T47D (cell line): Measurements from ENCODE around the gene RNF115.
A peak's percentile ranks its signal among the peaks of the same experiment; 100 is the strongest.

ENCODE experiments used
- DNase-seq, 2 experiments: peaks; one replicate each; pipeline versions ENCODE4 v3.0.0 to v3.0.0-alpha.2; 2011 to 2012; ENCODE audit warnings: low read depth in 1 of 2, low spot score in 1 of 2
- JUND ChIP-seq: IDR thresholded peaks from 2 replicates; pipeline ENCODE4 v1.6.1; 2012; ENCODE audit warnings: low read depth
- in situ Hi-C: cut with HindIII; loops from 2 replicates; pipeline ENCODE4 v1.10.0; 2016; ENCODE audit warnings: low sequenced_read_pairs, low pct_unique_long_range_greater_than_20kb

The RNF115 gene

DNA sequence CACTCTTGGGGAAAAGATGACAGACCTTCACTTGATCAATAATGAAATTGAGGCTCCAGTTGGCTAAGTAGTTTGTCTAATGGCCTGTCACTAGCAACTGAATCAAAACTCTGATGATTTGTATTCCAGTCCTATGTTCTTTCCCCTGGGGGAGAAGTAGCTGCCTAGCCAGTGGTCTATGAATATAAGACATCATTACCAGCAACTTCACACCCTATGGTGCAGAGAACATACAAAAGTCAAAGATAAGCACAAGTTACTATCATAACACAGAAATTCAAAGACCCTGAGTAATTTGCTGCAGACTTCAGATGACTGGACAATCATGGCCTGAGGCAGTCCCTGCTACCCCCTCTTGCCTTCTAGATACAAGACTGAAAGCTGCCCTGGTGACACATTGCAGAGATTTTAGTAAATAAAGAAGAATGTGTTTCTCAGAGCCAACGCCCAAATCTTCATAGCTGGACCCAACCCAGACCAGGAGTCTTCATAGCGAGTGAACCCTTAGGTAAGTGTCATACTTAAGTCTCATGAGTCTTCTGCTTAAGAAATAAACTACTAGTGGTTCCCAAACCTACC lies 117.7 kb downstream of the RNF115 start:
- in situ Hi-C loops = no loop called here
- TF ChIP-seq JUND = no peak
- no peak for DNase-seq

DNA sequence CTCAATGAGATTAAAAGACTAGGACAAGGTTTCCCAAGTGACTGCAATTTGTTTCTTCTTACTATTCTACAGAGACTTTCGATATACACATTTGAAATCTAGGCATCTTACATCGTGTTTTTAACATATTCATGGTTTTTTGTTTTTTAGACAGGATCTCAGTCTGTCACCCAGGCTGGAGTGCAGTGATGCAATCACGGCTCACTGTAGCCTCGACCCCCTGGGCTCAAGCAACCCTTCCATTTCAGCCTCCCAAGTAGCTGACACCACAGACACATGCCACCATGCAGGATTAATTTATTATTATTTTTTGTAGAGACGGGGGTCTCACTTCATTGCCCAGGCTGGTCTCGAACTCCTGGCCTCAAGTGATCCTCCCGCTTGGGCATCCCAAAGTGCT lies 118.3 kb downstream of the RNF115 start:
- no peak for DNase-seq
- TF ChIP-seq JUND = no peak
- in situ Hi-C loops = no loop called here

GRCh38 chr1:145702826-145703225 lies 121.1 kb downstream of the RNF115 start:
- no peak for TF ChIP-seq JUND
- DNase-seq = no peak
- in situ Hi-C loops = no loop called here

DNA sequence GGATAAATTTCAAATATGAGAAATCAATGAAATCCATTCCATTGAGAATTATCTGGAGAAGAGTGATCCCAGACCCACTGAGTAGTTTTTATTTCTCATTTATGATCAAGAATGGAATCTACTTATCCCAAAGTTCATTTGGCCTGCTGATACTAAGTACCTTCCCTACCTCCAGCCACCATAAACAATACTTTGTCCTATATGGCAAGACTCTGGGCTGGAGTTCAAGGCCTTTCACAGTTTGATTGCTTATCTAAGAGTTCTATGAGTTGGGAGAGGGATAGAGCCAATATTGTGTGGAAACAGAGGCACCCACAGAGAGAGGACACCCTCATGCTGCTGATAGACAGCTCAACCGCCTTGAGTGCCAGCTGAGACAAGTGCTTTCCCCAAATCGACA lies 121.8 kb downstream of the RNF115 start:
- in situ Hi-C loops = no loop called here
- DNase-seq = no peak
- TF ChIP-seq JUND = no peak

GRCh38 chr1:145701306-145701862 lies 122.5 kb downstream of the RNF115 start:
- in situ Hi-C loops = no loop called here
- no peak for DNase-seq
- TF ChIP-seq JUND = no peak

GRCh38 chr1:145696630-145696960 lies 127.3 kb downstream of the RNF115 start:
- no peak for DNase-seq
- TF ChIP-seq JUND = no peak
- in situ Hi-C loops = no loop called here

DNA sequence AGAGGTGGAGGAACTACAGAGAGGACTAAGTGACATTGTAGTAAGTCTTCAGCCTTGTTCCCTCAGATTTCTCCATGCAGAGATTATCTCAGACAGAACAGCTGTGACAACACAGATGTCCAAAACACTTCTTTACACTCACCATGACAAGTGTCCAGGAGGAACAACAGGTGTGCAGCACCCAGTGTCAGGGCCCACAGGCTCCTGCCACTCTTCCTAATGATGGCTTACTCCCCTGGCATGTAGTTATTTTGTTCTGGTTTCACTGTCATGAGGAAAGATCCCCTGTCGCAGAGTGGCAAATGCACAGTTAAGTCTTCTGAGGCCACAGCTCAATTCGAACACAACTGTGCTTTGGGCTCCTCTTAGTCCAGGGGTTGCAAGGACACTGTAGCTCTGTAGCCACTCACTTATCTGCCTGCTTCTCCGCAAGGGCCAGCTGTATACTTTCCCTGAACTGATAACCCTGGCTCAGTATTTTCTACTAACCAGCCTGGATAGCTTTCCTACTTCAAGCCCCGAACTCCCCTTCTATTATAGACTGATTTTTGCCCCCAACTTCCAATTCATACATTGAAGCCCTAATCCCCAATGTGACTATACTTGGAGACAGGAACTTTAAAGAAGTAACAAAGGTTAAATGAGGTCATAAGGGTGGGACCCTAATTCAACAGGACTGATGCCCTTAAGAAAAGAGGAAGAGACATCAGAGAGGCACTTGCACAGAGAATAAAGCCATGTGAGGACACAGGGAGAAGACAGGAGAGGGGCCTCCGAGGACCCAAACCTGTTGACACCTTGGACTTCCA lies 127.9 kb downstream of the RNF115 start:
- in situ Hi-C loops = no loop called here
- TF ChIP-seq JUND = no peak
- no peak for DNase-seq

DNA sequence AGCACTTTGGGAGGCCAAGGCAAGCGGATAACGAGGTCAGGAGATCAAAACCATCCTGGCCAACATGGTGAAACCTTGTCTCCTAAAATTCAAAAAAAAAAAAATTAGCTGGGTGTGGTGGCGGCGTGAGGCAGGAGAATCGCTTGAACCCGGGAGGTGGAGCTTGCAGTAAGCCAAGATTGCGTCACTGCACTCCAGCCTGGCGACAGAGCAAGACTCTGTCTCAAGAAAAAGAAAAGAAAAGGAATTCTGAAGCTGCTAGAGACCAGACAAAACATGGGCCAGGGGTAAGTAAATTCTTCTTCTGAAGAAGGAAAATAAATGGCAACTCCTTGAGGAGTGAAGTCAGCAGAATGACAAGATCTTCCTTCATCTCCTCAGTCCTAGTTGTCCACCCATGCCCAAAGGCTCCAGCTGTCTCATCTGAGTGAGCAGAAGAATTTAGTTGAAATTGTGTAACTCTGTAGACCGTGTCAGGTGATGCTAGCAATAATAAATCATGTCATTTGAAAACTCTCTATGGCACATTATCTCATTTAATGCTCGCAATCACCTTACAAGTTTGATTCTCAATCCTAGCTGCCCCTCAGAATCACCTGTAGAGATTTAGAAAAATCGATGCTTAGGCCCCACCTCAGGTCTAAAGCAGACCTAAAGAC lies 131.0 kb downstream of the RNF115 start:
- DNase-seq = no peak
- in situ Hi-C loops = no loop called here
- TF ChIP-seq JUND = no peak

GRCh38 chr1:145690587-145691558 lies 133.0 kb downstream of the RNF115 start:
- in situ Hi-C loops = no loop called here
- no peak for TF ChIP-seq JUND
- DNase-seq = peak in 1 of 2 experiments; percentile 52

DNA sequence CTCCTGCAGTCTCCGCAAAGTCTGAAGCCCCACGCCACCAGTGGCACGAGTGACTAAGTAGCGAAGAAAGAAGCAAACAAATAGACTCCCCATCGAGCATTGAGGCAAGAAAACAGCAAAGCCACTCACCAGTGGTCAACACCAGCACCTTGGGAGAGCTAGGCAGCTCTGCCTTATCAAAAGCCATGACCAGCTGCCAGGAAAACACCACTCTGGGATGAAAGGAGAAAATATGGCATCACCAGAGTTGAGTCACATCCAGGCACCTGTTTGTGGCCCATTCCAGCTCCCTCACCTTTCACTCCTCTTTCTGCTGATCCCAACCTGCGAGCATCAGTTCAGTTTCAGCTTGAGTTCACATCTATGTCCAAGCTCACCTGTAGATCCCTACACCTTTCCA lies 134.0 kb downstream of the RNF115 start:
- no peak for DNase-seq
- in situ Hi-C loops = no loop called here
- TF ChIP-seq JUND = no peak

DNA sequence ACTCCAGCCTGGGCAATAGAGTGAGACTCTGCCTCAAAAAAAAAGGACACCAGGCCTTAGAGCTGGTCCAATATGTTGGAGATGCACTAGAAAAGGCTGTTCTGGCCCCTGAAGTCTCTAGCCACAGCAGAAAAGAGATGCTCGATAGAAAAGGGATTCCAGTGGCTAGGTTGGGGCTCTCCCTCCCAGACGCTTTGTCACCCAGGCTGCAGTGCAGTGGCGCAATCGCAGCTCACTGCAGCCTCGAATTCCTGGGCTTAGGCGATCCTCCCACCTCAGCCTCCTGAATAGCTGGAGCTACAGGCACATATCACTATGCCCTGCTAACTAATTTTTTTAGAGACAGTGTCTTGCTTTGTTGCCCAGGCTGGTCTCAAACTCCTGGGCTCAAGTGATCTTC lies 135.0 kb downstream of the RNF115 start:
- in situ Hi-C loops = no loop called here
- no peak for DNase-seq
- TF ChIP-seq JUND = no peak
